Smooth muscle cell (in vitro differentiated cells): Measurements from ENCODE around the gene TRIM26. TPM values are rescaled to one million over a fixed set of nuclear protein-coding genes. Genes with fewer than 3 reads are reported as not detected.

ENCODE experiments used
- DNase-seq: peaks from one replicate; lab custom pipeline; 2025; ENCODE audit not compliant: unreplicated experiment; lab: John Stamatoyannopoulos, UW
- H2AFZ ChIP-seq: fragments of 200-600 bp; sonication (generic); 2 replicates; pipeline ENCODE4 v1.6.0; 2016; ENCODE audit warnings: antibody characterized with exemption, low read depth, mild to moderate bottlenecking
- H3F3A ChIP-seq: fragments of 200-600 bp; sonication (generic); 2 replicates; pipeline ENCODE4 v1.6.0; 2017; ENCODE audit warnings: antibody characterized with exemption, low read depth
- H3K27ac ChIP-seq: fragments of 200-600 bp; sonication (generic); 2 replicates; pipeline ENCODE4 v1.5.1; 2016; ENCODE audit warnings: low read depth, mild to moderate bottlenecking
- H3K27me3 ChIP-seq: fragments of 200-600 bp; sonication (generic); 2 replicates; pipeline ENCODE4 v1.6.1; 2016; ENCODE audit warnings: low read depth, mild to moderate bottlenecking
- H3K36me3 ChIP-seq: fragments of 200-600 bp; sonication (generic); 2 replicates; pipeline ENCODE4 v1.5.1; 2016; ENCODE audit warnings: low read depth
- H3K4me1 ChIP-seq: fragments of 200-600 bp; sonication (generic); 2 replicates; pipeline ENCODE4 v1.5.1; 2016; ENCODE audit warnings: low read depth
- H3K4me2 ChIP-seq: fragments of 200-600 bp; sonication (generic); 2 replicates; pipeline ENCODE4 v1.6.0; 2016; ENCODE audit warnings: mild to moderate bottlenecking
- H3K4me3 ChIP-seq: fragments of 200-600 bp; sonication (generic); 2 replicates; pipeline ENCODE4 v1.5.1; 2016; ENCODE audit warnings: mild to moderate bottlenecking
- H3K79me2 ChIP-seq: fragments of 200-600 bp; sonication (generic); 2 replicates; pipeline ENCODE4 v1.6.0; 2016; ENCODE audit warnings: low read depth, mild to moderate bottlenecking
- H3K9ac ChIP-seq: fragments of 200-600 bp; sonication (generic); 2 replicates; pipeline ENCODE4 v1.6.0; 2016; ENCODE audit warnings: low read depth
- H3K9me3 ChIP-seq: fragments of 200-600 bp; sonication (generic); replicated peaks from 2 replicates; pipeline ENCODE4 v1.5.1; 2016; ENCODE audit warnings: low read depth
- H4K20me1 ChIP-seq: fragments of 200-600 bp; sonication (generic); 2 replicates; pipeline ENCODE4 v1.6.0; 2016; ENCODE audit warnings: low read depth
- WGBS: methylation state at CpG from one replicate; pipeline ENCODE4 v1.1.7; 2016; ENCODE audit warnings: low lambda C conversion rate; 5-methylcytosine and 5-hydroxymethylcytosine counted together
- polyA plus RNA-seq: library from polyadenylated mRNA; unstranded; fragments of >200 nt; fragmentation: Nextera tagmentation; extraction: Ambion mirVana; gene quantifications from 2 replicates; pipeline ENCODE4 v1.2.1, GENCODE V29; 2016
- total RNA-seq: library from RNA; depleted of rRNA; stranded (reverse); fragments of >200 nt; gene quantifications from 2 replicates; pipeline ENCODE4 v1.2.3, GENCODE V29; 2014
- TF ChIP-seq, protein P1 (sequence below): fragments of 200-600 bp; sonication (generic); IDR thresholded peaks from 2 replicates; pipeline ENCODE4 v1.5.1; 2017; ENCODE audit warnings: borderline replicate concordance, mild to moderate bottlenecking, antibody characterized with exemption; ENCODE audit not compliant: insufficient read depth, poor library complexity, severe bottlenecking

The TRIM26 gene
- total and polyA plus RNA-seq, 2 experiments from 2014 or later, result 17.1 to 21.3 TPM

DNA sequence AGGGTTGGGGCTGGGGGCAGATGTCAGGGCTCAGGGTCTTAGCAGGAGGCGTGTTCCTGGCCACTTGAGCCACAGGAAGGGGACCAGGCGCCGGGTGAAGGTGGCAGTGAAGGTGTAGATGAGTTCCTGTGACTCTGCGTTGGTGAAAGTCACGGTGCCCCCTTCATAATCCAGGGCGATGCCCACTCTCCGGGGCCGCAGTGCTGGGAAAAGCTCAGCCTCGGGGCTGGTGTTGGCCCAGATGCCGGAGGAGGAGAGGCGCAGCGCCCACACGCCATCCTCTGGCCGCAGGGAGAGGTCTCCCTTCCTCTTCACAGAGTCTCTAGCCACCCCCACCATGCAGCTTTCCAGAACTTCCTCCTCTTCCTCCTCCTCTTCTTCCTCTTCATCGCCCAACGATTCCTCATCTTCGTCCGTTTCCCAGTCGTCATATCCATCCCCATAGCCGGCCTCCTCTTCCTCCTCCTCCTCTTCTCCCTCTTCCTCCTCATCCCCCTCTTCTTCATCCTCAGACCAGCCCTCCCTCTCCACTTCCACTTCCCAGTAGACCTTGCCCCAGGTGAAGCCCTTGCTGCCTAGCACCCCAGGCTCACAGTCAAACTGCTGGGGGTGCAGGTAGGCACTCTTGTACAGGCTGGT lies 27.2 kb downstream of the TRIM26 start:
- H3K36me3 ChIP-seq, result peaks cover 11% of the 10 kb centered on the region
- no peak for DNase-seq
- H2AFZ ChIP-seq, result no peak overlapping the region
- H3K9me3 ChIP-seq, result no peaks in the 10 kb centered on the region
- H4K20me1 ChIP-seq, result no peaks in the 10 kb centered on the region
- H3K79me2 ChIP-seq, result no peaks in the 10 kb centered on the region
- WGBS, result 95% methylated on average over 20 of the region's 20 CpGs
- no peaks in the 10 kb centered on the region for H3K4me1 ChIP-seq
- H3K4me2 ChIP-seq, result no peak overlapping the region
- no peaks in the 10 kb centered on the region for H3F3A ChIP-seq
- H3K9ac ChIP-seq, result no peak overlapping the region
- TF ChIP-seq, protein P1, sequence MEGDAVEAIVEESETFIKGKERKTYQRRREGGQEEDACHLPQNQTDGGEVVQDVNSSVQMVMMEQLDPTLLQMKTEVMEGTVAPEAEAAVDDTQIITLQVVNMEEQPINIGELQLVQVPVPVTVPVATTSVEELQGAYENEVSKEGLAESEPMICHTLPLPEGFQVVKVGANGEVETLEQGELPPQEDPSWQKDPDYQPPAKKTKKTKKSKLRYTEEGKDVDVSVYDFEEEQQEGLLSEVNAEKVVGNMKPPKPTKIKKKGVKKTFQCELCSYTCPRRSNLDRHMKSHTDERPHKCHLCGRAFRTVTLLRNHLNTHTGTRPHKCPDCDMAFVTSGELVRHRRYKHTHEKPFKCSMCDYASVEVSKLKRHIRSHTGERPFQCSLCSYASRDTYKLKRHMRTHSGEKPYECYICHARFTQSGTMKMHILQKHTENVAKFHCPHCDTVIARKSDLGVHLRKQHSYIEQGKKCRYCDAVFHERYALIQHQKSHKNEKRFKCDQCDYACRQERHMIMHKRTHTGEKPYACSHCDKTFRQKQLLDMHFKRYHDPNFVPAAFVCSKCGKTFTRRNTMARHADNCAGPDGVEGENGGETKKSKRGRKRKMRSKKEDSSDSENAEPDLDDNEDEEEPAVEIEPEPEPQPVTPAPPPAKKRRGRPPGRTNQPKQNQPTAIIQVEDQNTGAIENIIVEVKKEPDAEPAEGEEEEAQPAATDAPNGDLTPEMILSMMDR, result no peak
- H3K4me3 ChIP-seq, result no peak overlapping the region
- no peaks in the 10 kb centered on the region for H3K27me3 ChIP-seq
- no peak overlapping the region for H3K27ac ChIP-seq

DNA sequence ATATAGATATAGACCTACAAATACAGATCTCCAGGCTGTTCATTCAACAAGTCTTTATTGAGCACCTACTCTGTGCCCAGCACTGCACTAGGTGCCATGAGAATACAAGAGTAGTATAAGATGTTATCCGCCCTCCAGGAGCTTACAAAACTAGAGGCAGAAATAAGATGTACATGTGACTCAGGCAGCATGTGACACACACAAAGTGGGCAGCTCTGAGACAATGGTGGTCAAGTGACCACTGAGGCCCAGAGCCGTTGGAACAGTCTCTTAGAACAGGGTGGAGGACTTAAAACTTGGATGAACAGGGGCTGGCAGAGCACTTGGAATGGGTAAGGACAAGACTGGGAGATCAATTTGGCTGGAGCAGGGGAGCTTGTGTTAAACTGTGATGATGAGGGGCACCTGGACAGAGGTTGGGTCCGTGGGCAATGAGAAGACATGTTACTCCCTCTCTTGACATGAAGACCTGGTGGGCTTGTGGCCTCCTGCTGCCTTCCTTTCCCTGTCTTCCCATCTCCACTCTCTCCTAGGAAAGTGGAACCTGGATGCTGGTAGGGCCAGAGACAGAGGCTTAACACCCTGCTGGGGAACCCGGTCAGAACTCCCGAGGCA lies 28.7 kb downstream of the TRIM26 start:
- Histone ChIP-seq H4K20me1 (no peaks in the 10 kb centered on the region), H2AFZ (no peak overlapping the region), H3K4me2 (no peak overlapping the region), H3K4me1 (no peaks in the 10 kb centered on the region), H3K27me3 (no peaks in the 10 kb centered on the region), H3K36me3 (peaks cover 11% of the 10 kb centered on the region), H3K9ac (no peak overlapping the region), H3K4me3 (no peak overlapping the region), H3K9me3 (no peaks in the 10 kb centered on the region), H3K27ac (no peak overlapping the region), H3K79me2 (no peaks in the 10 kb centered on the region), H3F3A (no peaks in the 10 kb centered on the region)
- WGBS, result 96% methylated on average over 5 of the region's 5 CpGs
- DNase-seq, result no peak
- TF ChIP-seq, protein P1, result no peak

DNA sequence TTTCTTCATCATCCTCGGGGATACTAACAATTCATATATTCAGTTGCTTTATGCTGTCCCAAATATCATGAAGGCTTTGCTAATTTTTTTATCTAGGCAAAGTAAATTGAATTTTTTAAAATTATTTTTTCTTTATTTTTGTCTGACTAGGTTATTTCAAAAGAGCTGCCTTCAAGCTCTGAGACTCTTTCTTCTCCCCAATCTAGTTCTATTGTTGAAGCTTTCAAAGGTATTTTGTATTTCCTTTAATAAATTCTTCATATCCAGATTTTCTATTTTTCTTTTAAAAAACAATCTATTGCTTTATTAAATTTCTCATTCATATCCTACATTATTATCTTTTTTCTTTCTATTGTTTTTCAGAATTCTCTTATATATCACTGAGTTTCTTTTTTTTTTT lies 33.1 kb downstream of the TRIM26 start:
- no peak for DNase-seq

More for the DNA sequence above, 33.1 kb downstream of the TRIM26 start:
- no peaks in the 10 kb centered on the region for H3K36me3 ChIP-seq
- H3K4me1 ChIP-seq, result no peaks in the 10 kb centered on the region
- no peak overlapping the region for H2AFZ ChIP-seq
- H4K20me1 ChIP-seq, result no peaks in the 10 kb centered on the region
- H3K4me2 ChIP-seq, result no peak overlapping the region
- peaks cover 31% of the 10 kb centered on the region for H3K27me3 ChIP-seq
- no peaks in the 10 kb centered on the region for H3F3A ChIP-seq
- no peak overlapping the region for H3K4me3 ChIP-seq
- no peak overlapping the region for H3K9ac ChIP-seq
- H3K79me2 ChIP-seq, result no peaks in the 10 kb centered on the region
- H3K27ac ChIP-seq, result no peak overlapping the region
- TF ChIP-seq, protein P1, result no peak
- whole genome bisulfite sequencing, result 89% methylated on average over 1 of the region's 1 CpG
- H3K9me3 ChIP-seq, result no peaks in the 10 kb centered on the region
